Adipocyte (in vitro differentiated cells): ENCODE data around the gene MAMDC4.

Source experiments
- DNase-seq: peaks from one replicate; pipeline ENCODE4 v3.0.0-alpha.2; 2015; ENCODE audit warnings: low read depth
- H3K27me3 ChIP-seq: replicated peaks from 2 replicates; pipeline ENCODE4 v1.7.0; 2013; ENCODE audit warnings: mild to moderate bottlenecking, low read length, moderate library complexity; ENCODE audit not compliant: control insufficient read depth, insufficient read depth
- H3K36me3 ChIP-seq: 2 replicates; pipeline ENCODE4 v1.7.0; 2013; ENCODE audit warnings: low read length, mild to moderate bottlenecking, moderate library complexity; ENCODE audit not compliant: control insufficient read depth, insufficient read depth, severe bottlenecking
- H3K4me1 ChIP-seq: 2 replicates; pipeline ENCODE4 v1.7.0; 2013; ENCODE audit warnings: mild to moderate bottlenecking, low read length, moderate library complexity; ENCODE audit not compliant: control insufficient read depth, insufficient read depth
- H3K4me3 ChIP-seq: 2 replicates; pipeline ENCODE4 v1.7.0; 2013; ENCODE audit warnings: mild to moderate bottlenecking, low read length, moderate library complexity
- H3K9ac ChIP-seq: 2 replicates; pipeline ENCODE4 v1.7.0; 2013; ENCODE audit warnings: mild to moderate bottlenecking, low read length, moderate library complexity
- H3K9me3 ChIP-seq: 2 replicates; pipeline ENCODE4 v1.7.0; 2013; ENCODE audit warnings: mild to moderate bottlenecking, low read length, moderate library complexity; ENCODE audit not compliant: control insufficient read depth

The MAMDC4 gene

GRCh38 chr9:136808806-136809158 lies 43.4 kb upstream of the MAMDC4 start:
- Histone ChIP-seq H3K4me3 (peak overlapping the region; percentile 88), H3K27me3 (no peaks in the 10 kb centered on the region), H3K36me3 (peaks cover 14% of the 10 kb centered on the region), H3K9ac (peak overlapping the region; percentile 94), H3K9me3 (no peaks in the 10 kb centered on the region), H3K4me1 (peaks cover 23% of the 10 kb centered on the region)
- peak; percentile 57 for DNase-seq

DNA sequence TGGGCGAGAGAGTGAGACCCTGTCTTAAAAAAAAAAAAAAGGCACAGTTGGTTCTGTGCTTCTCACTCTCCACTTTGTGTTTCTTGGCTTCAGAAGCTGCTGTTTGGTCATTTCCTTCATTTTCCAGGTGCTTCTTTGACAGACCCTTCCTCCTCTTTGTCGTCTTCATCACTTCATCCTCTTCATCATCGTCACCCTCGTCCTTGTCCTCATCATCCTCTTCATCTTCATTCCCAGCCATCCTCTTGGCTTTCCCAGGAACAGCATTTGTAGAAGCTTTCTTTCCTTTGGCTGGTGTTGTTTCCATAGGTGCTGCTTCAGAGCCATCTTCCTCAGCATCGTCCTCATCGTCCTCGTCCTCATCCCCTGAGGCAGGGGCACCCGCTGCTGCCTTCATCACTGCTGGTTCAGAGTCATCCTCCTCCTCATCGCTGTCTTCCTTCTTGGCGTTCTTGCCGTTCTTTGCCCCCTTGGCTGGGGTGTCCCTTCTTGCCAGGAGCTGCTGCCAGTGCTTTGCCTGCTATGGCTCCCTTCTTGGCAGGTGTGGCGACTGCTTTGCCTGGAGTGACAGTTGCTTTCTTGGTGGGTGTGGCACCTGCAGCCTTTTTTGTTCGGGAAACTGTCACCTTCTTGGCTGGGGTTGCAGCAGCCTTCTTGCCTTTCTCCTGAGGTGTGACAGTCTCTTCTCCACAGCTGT lies 37.3 kb upstream of the MAMDC4 start:
- no peaks in the 10 kb centered on the region for H3K27me3 ChIP-seq
- H3K36me3 ChIP-seq = peaks cover 8% of the 10 kb centered on the region
- no peak for DNase-seq
- no peaks in the 10 kb centered on the region for H3K9me3 ChIP-seq
- no peak overlapping the region for H3K9ac ChIP-seq
- H3K4me1 ChIP-seq = peaks cover 3% of the 10 kb centered on the region
- no peak overlapping the region for H3K4me3 ChIP-seq

GRCh38 chr9:136815422-136815782 lies 36.7 kb upstream of the MAMDC4 start:
- Histone ChIP-seq H3K4me3 (no peak overlapping the region), H3K9ac (no peak overlapping the region), H3K9me3 (no peaks in the 10 kb centered on the region), H3K4me1 (no peaks in the 10 kb centered on the region), H3K36me3 (peaks cover 8% of the 10 kb centered on the region), H3K27me3 (no peaks in the 10 kb centered on the region)
- DNase-seq = no peak

- peaks cover 18% of the 10 kb centered on the region for H3K36me3 ChIP-seq
- peak overlapping the region; percentile 74 for H3K9ac ChIP-seq
- H3K4me1 ChIP-seq = peaks cover 4% of the 10 kb centered on the region
- no peaks in the 10 kb centered on the region for H3K9me3 ChIP-seq
- peak overlapping the region; percentile 52 for H3K4me3 ChIP-seq
- no peak for DNase-seq
- H3K27me3 ChIP-seq = no peaks in the 10 kb centered on the region
Observed at GRCh38 chr9:136820971-136821825, 30.9 kb upstream of the MAMDC4 start.

DNA sequence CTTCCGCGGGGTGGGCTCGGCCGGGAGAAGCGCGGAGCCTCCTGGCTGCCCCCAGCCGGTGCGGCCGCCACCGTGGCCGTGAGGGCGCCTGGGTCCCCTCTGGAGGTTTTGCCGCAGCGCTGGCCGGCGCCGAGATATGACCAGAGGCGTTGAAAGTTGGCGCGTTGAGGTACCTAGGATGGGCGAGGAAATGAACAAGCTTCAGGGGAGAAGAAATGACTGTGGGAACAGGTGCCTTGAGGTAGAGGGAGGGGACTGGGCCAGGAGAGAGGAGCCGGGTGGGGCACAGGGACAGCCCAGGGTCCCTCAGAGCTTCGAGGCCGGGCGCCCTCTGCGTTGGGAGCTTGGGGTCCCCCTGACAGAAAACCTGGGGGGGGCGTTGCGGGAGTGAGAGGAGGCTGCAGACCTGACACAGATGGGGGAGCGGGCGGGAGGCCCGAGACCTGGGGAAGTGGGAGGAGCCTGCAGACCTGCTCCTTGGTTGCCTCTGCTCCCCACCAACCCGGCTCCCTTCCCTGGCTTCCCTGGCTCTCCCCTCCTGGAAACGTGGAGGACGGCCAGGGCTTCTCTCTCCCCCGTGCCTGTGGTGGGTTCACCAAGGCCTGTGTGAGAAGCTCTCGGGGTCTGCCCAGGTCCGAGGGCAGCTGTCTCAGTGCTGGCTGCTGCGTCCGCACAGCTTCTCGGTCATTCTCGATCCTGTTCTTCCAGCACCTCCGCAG lies 30.2 kb upstream of the MAMDC4 start:
- H3K4me1 ChIP-seq = peaks cover 4% of the 10 kb centered on the region
- H3K36me3 ChIP-seq = peaks cover 20% of the 10 kb centered on the region
- H3K27me3 ChIP-seq = no peaks in the 10 kb centered on the region
- H3K9me3 ChIP-seq = no peaks in the 10 kb centered on the region
- peak overlapping the region; percentile 74 for H3K9ac ChIP-seq
- DNase-seq = no peak
- no peak overlapping the region for H3K4me3 ChIP-seq

- H3K27me3 ChIP-seq = no peaks in the 10 kb centered on the region
- no peak overlapping the region for H3K4me3 ChIP-seq
- peaks cover 4% of the 10 kb centered on the region for H3K4me1 ChIP-seq
- H3K9me3 ChIP-seq = no peaks in the 10 kb centered on the region
- peaks cover 21% of the 10 kb centered on the region for H3K36me3 ChIP-seq
- no peak for DNase-seq
- H3K9ac ChIP-seq = no peak overlapping the region
Observed at GRCh38 chr9:136823136-136824046, 28.8 kb upstream of the MAMDC4 start.

- H3K27me3 ChIP-seq = no peaks in the 10 kb centered on the region
- peaks cover 4% of the 10 kb centered on the region for H3K4me1 ChIP-seq
- no peak for DNase-seq
- H3K9ac ChIP-seq = no peak overlapping the region
- H3K4me3 ChIP-seq = no peak overlapping the region
- H3K9me3 ChIP-seq = no peaks in the 10 kb centered on the region
- H3K36me3 ChIP-seq = peaks cover 34% of the 10 kb centered on the region
Observed at GRCh38 chr9:136824496-136825225, 27.5 kb upstream of the MAMDC4 start.

DNA sequence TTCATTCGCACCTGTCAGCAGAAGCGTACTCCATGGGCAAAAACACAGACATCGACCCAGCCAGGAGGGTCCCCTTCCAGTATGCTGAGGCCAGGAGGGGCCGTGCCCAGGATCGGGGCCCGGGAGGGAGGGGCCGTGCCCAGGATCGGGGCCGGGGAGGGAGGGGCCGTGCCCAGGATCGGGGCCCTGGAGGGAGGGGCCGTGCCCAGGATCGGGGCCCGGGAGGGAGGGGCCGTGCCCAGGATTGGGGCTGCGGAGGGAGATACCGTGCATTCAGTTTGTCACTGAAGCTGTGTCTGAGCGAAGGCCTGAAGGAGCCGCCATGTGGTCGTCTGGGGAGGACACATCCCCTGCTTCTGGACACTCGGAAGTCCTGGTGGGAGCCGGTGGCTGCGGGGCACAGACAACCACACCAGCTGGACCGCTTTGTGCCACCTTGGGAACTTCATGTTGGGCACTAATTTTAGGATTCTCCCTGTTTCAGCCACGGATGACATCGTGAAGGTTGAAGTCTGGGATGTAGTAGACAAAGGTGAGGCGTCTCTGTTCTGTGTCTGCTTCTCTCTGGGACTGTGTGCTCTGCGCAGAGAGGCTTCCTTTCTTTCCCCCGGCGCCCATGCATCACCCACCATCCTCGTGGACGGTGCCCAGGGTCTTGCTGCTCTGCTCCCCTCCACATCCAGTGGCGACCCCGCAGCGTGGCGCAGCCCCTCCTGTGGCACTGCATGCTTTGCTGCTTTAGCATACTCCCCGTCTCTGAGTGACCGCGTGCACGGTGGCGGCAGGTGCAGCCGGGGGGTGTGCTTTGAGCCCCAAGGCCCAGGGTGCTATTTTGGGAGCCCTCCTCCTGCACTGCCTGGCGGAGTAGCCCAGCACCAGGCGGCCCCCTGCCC lies 26.6 kb upstream of the MAMDC4 start:
- Histone ChIP-seq H3K4me1 (peaks cover 4% of the 10 kb centered on the region), H3K4me3 (no peak overlapping the region), H3K36me3 (peaks cover 42% of the 10 kb centered on the region), H3K9ac (no peak overlapping the region), H3K9me3 (no peaks in the 10 kb centered on the region), H3K27me3 (no peaks in the 10 kb centered on the region)
- DNase-seq = no peak

- no peak for DNase-seq
- Histone ChIP-seq H3K9ac (no peak overlapping the region), H3K36me3 (peaks cover 49% of the 10 kb centered on the region), H3K9me3 (no peaks in the 10 kb centered on the region), H3K27me3 (no peaks in the 10 kb centered on the region), H3K4me3 (no peak overlapping the region), H3K4me1 (peaks cover under 1% of the 10 kb centered on the region)
Observed at GRCh38 chr9:136826188-136826541, 26.0 kb upstream of the MAMDC4 start.
